Globus pallidus (tissue), 1 donor: Measurements from ENCODE around the gene ATP5F1D.

Experiments
- DNase-seq: peaks from one replicate; pipeline ENCODE4 v3.0.0-alpha.2; 2015; ENCODE audit warnings: low spot score

ATP5F1D gene

DNA sequence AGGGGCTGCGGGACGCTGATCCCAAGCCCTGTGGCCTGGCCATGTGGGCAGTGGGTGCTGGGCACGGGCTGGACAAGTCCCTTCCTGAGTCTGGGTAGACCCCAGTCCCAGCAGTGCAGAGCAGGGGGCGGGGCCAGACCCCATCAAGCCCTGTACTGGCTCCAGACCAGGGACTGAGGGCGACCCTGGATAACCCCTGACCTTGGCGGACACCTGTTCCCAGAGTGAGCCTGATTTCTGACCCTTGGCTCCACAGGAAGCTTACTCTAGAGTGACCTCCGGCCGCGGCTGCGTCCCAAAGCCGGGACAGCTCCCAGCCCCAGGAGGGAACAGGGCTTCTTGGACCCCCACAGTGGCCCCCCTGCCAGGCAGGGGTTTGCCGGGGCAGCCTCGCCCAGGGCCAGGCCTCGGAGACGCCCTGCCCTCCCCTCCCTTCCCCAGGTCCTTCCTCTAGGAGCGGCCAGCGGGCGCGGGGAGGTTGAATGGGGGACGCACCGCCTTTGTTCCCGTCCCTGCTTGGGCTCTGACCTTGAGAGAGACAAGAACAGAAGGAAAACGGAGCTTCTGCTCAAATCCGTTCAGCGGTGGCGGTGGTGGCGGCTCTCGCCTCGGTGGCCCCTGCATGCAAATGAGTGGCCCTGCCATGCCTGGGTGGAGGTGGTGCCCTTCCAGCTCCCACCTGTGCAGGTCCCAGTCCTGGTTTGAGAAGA lies 41.8 kb downstream of the ATP5F1D start:
- no peak for DNase-seq

DNA sequence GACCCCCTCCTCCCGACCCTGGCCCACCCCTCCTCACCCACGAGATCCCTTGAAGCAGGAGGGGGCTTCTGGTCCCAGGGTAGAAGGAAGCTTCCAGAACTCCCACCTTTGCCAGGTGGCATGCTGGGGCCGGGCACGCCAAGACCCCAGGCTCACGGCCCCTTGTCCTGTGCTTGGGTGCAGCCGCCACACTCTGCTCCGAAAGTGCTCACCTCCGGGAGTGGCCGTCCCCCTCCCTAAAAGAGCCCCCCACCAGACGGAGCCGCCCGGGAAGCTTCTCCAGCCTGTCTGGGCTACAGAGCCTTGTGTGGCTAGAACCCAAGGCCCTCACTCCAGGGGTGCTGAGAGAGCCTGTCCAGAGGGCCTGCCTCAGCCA lies 42.4 kb downstream of the ATP5F1D start:
- no peak for DNase-seq

DNA sequence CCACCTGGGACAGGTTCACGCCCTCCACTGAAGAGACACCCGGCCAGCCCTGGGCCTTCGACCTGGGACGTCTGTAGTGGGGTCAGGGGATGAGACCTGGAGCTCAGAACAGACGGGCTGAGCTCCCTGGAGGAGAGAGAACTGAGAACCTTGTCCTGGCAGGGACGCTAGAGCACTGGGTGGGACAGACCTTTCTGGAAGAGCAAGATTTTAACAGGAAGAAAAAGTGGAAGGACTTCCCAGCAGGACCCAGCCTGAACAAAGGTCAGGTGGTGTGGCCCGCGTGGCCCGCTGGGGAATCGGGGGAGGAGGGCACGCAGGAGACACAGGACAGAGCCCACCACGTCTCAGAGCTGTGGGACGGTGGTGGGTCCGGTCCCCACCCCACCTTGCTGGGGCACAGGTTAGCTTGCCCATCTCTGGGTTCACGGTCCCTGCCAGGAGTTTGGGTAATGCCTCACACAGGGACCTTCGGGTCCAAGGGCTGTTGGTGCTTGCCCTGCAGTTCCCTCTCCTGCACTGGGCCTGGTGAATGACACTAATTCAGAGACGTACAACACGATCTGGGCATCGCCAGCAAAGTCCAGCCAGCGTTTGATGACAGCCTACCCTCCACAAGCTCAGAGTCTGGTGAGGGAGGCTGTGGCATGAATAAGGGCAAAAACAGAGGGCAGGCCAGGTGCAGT lies 42.9 kb downstream of the ATP5F1D start:
- no peak for DNase-seq

DNA sequence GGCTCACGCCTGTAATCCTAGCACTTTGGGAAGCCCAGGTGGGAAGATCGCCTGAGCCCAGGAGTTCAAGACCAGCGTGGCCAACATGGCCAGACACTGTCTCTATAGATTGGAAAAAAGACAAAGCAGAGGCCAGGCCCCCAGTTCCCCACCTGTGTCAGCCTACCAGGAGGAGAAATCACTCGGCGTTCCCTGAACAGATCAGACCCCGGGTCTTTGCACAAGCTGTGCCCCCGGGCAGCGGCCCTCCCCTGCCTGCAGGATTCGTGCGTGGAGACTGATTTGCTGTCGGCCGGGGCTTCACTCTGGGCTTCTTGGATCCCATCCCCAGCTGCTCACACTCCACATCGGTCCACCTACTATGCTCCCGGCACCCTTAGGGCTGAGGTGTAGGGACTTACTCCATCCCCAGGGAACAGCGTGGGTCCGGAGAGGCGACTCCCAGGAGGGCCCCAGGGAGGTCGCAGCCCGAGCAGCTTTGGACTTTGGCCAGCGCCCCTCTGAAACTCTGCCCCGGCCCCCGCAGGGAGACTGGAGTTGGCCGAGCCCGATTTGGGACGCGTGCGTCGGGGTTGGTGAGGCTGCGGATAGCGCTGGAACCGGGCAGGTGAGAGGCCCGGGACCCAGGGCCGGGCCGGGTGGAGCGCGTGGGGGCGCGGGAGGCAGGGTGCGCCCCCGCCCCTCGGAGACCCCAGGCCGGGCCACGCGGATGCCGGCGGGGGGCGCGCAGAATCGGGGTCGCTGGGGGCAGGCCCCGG lies 43.6 kb downstream of the ATP5F1D start:
- DNase-seq, result no peak

DNA sequence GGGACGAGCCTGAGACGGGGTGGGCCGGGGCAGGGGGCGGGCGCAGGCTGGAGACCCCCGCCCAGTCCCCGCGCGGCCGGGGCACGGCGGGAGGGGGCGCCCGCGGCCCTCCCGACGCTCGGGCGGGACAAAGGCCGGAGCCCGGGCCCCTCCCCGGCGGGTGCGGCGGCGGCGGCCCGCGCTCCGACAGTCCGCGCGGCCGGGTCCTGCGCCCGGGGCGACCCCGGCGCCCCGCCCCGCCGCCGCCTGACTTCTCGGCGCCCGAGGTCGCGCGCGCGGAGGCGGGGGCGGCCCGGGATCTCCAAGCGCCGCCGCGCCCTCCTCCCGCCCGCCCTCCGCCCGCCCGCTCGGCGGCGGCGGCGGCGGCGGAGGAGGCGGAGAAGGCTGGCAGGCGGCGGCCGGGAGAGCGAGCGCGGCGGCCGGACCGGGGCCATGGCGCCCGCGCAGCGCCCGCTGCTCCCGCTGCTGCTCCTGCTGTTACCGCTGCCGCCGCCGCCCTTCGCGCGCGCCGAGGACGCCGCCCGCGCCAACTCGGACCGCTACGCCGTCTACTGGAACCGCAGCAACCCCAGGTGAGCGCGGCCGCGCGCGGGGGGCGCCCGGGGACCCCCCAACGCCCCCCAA lies 44.3 kb downstream of the ATP5F1D start, which contains the start of gene EFNA2:
TSS of gene EFNA2 (plus strand) at position 137 of the 624 bp plus-strand sequence. CDS start at position 433, 296 bp downstream.
- no peak for DNase-seq

DNA sequence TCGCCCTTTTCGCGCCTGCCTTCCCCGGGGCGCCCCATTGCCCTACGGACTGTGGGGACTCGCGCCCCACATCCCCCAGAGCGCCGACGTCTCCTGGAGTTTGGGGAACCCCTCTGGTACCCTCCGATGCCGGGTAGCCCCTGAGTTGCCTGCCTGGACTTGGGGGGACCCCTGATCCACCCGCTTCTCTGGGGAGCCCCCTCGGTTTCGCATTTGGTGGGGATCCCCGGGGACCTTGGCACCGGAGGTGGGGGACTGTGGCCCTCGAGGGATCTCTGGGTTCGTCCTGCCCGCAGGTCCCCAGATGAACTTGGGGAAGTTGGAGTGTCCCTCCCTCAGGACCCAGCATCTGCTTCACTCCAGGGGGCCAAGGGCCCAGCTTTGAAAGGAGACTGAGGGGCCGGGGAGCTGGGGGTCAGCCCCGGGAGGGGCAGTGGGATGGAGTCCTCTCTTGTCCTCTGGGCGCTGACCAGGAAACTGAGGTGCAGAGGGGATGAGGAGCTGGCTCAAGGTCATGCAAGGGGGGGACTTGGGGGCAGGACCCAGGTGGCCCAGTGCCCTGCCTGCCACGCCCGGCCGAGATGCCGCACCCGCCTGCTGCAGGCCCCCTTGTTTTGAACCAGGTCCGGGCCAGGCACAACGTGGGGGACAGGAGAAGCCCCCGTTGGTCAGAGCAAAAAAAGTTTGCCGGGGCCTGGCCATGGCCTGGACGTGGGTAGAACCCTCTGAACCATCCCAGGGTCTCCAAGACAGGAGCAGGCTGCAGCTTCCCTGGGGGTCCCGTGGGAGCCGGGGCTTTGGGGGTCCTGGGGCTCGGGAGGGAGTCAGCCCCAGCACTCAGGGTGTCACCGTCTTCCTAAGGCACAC lies 45.2 kb downstream of the ATP5F1D start:
- DNase-seq, result no peak

DNA sequence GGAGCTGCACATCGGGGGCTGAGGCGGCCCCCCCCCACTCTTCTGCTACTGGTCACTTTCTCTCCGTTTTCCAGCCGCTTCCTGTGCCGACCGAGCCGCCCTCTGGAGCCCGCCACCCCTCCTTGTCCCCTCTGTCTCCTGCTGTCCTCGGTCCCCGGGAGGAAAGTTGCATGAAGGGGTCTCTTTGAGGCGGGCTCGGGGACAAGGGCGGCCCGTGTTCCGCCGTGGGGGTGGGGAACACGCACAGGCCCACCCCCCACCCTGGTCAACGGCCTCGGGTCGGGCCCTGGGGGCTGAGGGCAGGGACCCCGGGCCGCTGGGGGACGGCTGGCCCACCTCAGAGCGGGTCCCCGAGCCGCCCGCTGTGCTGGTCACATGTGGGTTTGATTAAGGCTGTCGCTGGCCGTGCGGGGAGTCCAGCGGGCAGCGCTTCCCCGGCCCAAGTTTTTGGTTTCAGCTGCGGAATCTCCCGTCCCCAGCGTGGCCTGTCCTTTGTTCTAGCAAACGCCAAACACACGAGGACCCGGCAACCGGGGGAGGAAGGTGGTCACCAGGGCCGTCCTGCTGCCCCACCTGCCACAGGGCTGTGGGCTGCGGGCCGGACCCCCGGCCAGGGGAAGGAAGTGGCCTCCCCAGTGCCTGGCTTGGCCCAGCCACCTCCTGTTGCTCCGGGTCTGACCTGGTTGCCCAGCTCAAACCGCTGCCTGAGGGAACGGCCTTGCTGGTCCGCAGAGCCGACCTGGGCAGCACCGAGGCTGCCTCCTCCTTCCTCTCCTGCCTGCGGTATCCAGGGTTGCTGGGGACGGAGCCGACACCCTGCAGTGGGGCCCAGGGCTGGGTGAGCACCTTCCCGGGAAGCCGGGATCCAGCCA lies 46.0 kb downstream of the ATP5F1D start:
- DNase-seq, result no peak

DNA sequence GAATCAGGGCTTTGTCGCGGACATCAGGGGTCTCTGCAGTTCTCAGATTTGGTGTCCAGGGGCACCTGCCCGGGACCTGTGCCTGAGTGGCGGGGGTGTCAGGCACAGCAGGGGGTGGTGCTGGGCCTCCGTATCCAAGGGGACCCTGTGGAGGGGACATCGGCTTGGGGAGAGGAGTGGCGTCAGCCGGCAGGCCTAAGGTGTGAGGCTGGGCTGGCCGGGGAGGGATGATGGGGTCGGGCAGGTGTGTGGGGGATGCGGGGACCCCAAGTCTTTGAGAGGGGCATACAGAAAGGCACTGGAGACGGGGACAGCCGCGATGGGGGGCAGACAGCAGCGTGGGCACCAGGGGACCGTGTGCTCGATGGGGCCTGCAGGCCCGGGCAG lies 46.7 kb downstream of the ATP5F1D start:
- DNase-seq, result no peak

DNA sequence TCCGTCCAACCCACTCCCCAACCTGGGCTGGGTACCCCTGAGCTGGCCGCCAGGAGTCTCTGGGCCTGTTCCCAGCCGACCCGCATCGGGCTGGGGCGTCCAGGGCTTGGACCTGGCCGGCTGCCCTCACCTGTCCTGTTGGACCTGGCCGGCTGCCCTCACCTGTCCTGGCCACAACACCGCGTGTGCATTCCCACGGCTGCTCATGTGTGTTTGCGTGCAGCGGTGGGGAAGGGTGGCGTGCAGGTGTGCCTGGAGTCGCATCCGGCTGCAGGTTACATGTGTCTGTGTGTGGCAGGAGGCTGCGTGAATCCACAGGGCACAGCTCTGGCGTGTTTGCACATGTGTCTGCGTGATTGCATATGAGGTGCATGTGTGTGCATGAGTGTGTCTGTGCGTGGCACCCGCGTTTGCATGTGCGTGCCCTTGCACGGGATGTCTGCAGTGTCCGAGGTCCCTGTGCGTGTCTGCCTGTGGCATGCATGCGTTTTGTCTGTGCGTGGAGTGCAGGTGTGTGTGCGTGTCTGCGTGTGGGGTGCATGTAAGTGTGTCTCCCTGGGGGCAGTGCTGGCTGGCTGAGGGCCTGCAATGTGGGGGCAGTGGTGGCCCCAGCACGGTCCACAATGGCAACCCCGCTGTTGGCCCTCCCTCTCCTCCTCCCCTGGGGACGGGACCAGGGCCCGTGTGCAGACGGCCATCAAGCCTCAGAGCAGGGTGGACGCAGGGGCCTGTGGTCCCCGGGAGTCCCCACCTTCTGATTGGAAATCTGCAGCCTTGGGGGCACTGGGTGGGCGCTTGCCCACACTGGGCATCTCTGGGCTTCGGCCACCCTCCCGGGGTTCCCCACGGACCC lies 47.5 kb downstream of the ATP5F1D start:
- DNase-seq, result no peak

DNA sequence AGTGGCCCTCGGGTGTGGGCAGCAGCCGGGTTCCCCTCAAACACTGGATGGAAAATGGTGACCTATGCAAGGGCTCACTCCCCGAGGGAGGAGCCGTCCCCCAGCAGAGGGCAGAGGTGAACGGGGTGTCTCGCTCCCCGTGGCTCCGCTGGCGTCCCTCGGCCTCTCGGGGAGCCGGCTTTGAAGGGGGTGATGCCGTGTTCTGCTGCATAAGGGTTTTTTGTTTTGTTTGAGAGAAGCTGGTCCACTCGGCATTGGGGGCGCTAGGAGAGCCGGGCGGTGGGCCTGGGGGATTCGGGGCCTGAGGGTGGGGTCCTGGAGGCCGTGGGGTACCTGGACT lies 48.1 kb downstream of the ATP5F1D start:
- no peak for DNase-seq

DNA sequence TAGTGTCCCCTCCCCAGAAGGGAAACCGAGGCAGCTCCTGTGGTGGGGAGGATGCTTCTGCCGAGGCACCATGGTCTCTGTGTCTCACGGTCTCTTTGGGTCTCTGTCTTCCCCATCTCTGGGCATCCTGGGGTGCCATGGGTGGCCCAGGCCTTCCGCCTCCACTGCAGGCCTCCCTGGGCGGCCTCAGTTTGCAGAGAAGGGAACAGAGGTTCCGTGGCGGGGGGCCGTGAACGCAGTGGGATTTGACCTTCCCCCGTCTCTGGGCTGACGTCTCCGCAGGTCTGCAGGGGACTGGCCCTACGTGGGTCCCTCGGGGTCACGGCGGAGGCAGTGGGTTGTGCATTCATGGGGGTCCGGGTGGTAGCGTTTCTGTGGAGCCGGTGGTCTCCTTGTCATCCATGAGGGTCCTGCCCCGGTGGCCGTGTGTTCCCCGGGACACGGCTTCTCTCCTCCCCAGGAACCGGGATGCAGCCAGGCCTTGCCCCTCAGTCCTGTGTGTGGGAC lies 48.7 kb downstream of the ATP5F1D start:
- DNase-seq, result no peak

DNA sequence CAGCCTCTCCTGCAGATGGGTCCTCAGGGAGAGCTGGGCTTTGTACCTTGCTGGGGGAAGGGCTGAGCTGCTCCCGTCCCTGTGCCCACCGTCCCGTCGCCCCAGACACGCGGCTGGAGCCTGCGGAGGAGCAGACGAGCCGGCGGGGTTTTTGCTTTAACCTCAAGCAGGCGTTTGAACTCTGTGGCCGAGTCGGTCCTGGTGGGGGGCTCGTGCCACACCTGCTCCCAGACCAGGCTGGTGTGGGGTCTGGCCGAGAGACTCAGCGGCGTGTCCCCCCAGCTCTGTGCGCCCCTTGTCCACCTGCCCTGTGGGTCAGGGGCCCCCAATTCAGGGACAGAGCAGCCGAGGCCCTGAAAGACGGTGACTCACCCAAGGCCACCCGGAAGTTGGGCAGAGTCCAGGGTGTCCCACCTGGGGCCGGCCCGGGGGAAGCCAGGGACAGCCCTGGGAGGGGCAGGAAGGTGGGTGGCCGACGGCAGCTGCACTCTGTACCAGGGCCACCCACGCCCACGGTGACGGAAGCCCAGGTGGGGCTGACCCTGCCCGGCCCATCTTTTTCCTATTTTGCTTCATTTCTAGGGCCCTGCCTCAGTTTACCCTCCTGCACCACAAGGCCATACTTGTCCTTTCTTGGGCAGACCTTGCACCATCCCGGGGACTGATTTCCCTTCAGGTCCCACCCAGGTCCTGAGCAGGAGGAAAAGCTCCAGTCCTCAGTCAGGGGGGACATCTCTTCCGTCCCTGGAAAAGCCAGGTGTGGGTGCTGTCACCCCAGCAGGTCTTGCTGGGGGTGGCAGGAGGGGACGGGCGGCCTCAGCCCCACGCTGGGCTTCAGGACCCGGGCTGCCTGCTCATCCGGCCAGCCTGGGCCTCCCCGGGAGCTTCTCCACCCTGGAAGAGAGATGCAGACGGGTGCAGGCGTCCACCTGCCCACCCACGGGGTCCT lies 49.4 kb downstream of the ATP5F1D start:
- DNase-seq, result no peak

DNA sequence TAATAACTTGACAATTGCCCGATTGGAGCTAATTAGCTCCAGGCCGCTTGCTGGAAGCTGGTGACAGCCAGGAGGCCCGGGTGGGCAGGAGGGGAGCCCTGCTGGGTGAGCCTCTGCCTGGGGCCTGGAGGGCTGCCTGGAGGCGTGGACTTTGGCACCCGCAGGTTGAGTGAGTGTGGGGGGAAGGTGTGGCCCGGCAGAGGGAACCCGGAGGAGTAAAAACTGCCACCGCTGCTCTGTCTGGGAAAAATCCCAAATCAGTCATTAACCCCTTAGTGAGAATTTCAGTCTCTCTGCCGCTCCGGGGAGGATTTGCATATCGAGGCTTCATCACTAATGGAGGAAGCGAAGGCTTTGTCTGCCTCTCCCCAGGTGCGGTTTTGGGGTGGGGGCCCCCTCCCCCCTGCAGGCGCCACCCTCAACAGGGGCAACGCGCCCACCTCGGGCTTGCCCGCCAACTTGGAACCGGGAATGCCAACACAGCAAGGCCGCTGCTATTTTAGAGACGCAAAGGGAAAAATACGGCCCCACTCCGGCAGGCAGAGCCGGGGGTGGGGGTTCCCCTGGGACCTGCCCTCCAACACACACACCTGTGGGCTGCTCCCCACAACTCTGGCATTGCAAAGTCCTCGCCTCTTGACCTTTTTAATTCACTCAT lies 50.3 kb downstream of the ATP5F1D start:
- DNase-seq, result no peak

DNA sequence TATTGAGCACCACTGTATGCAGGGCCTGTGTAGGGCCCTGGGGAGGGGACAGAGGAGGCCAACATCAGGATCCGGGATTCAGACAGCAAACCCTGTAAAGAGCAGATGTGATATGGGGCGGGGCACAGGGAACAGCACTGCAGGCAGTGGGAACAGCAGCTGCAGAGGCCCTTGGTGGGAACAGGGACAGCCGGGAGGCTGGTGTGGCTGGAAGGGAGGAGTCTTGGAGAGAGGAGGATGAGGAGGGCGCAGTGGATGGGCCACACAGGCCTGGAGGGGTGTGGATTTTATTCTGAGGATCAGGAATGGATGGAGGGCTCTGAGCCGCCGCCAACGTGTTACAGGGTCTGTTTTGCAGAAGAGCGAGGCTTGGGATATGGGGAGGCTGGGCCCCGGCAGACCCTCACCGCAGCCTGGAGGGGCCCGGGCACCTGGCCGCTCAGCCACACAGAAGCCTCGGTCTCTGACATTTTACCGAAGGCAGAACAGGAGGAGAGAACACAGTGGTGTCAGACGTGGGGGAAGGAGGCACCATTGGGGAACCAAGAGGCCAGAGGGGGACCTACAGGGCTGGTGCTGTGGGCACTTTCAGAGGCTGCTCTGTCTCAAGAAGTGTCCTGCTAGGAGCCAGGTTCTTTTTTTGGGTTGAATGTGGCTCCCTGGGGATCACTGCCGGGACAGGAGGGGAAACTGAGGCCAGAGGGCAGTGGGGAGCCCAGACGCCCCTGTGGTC lies 51.0 kb downstream of the ATP5F1D start:
- no peak for DNase-seq

DNA sequence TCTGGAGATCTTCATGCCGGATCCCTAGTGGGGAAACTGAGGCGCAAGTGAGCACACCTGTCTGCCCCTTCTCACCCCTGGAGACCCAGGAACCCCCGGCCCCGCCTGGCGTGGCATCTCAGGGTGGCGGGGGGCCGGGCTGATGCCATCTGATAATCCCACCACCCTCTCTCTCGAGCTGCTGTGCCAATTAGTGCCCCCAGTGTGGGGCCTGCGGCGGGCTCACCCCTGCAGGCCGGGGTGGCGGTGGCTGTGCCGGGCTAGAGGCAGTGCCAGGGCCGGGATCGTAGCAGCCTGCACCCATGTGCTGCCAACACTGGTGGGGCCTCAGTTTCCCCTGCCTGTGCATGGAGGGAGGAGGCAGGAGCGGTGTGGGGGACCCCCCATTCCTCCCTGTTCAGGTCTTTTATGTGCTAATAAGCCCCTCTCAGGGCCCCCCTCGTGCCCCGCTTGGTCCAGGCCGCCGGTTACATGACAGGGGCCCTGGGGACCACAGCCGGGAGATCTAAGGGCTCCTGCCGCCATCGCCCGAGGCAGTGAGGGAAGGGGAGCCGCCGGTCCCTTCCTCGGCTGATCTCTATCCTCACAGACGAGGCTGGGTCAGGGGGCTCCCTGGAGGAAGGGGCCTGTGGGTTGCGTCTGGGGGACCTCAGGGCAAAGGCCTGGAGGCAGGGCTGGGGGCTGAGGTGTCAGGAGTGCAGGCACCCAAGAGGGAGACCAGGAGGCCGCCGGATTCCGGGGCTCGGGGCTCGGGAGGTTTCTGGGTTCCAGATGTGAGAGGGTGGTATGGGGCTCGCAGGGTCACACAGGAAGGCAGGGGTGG lies 52.4 kb downstream of the ATP5F1D start:
- DNase-seq, result no peak
